Activated CD4-positive, CD25-positive, alpha-beta regulatory T cell treated with anti-CD3 and anti-CD28 coated beads, Interleukin-2, amount 50 U/mL, for 24 hours (primary cell): Measurements from ENCODE around the gene GTF2E1.
"Not testable (repeated sequence)": the region's sequence is repeated elsewhere in the genome, so short reads cannot be mapped to it uniquely, and the experiment has no call there.

ENCODE experiments used
- ATAC-seq, 2 donors: fragments of 150-1000 bp; cut with Tn5 transposase; one replicate each; pipeline ENCODE4 v1.10.0; 2021; ENCODE audit warnings: mild to moderate bottlenecking in 1 of 2, moderate library complexity in 1 of 2

GTF2E1 gene

DNA sequence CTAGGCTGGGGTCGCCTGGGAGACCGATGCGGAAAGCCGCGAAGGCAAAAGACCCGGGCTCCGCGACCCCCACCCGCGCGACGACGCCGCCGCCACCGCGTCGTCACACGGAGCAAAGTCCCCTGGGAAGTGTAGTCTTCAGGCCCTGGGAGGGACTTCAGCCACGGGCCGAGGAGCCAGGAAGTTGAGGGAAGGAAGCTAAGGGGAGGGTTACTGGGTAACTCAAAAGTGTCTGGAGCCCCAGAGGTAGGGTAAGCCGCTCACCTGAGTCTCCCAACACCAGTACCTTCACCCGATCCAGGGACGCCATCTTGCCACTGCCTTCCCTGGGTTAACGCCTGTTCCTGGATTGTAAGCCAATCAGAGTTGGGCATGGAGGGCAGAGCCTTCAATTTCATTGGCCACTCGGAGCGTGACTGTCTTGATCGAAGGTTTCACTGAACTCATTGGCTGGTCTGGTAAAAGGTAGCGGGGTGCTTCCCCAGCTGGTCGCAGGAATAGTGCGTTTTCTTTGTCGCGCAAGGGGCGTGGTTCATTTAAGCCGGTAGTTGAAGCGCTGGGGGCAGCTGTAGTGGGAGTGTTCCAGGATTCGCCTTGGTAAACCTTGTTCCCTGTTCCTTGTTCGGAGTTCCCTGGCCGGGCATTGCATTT is at the start of gene GTF2E1, which contains the start of gene RABL3:
GTF2E1 (plus strand) TSS at position 547 of the 651 bp plus-strand sequence. CDS start 7,809 bp downstream, outside the sequence.
RABL3 (minus strand) TSS at position 319 of the 651 bp plus-strand sequence; CDS start at position 310, 9 bp downstream.
- peak; percentile 99 for ATAC-seq

DNA sequence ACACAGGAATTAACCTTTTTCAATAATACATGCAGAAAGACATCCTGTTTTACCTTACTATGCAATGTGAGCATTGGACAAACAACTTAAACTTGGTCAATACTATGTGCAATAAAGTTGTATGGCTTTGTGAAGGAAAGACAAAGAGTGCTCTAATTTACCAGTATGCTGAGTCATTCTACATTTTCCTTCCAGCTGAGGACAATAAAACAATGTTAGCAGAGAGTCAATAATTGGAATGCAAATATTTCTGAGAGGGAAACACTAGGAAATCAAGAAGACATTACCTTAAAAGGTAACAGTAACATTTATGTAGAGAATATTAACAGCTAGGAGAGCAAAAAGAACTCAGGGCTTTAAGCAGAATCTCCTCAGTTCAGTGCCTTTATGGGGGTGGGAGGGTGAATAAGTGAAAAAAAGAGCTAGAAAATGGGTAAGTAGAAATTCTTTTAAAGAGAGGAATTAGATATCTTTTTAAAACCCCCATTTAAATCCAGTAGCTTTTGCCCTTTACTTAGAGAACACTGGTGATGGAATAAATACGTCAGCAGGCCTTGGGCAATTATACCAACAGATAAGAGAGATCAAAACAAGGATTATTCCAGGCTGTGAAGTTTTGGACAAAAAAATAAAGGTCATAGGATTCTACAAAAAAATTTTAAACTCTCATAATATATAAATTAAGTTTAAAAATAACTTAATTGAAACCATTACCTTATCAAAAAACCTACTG is 48.9 kb upstream of the GTF2E1 start:
- no peak for ATAC-seq

- ATAC-seq: no peak
Observed at GRCh38 chr3:120699333-120699732, 43.2 kb upstream of the GTF2E1 start.

GRCh38 chr3:120705884-120706582 is 36.5 kb upstream of the GTF2E1 start:
- no peak for ATAC-seq

DNA sequence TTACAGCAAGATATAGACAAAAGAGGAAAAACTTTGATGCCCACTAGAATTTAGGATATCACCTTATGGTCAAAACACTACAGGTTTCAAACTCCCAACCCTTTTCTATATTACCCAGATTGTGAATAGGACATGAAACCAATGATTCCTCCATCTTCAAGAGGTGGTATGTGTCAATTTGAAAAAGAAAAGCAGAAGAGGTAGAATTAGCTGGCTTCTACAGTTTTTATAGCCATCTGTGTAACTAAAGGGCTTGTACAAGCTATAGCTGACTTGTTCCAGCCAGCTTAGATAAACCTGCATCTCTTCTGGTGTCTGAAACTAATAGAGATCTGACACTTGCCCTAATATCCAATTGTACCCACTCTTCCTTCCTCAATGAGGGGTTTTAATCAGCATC is 35.6 kb upstream of the GTF2E1 start:
- no peak for ATAC-seq

- no peak for ATAC-seq
Observed at GRCh38 chr3:120708408-120708807, 34.1 kb upstream of the GTF2E1 start.

DNA sequence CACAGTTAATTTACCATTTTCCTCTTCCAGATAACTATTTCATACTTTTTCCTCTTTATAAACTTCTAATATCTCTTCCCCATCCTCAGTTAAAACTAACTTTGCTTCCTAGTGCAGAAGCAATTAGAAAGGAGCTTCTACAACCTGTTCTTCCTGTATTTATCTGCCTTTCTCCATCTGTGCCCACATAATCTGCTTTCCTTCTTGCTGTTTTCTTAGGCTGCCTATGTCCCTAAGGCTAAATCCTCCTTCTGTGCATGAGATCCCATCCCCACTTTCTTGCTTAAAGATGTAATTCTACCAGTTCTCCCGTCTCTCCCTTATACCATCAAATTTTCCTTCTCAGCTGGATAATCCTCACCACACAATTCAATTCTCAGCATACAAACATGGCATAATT is 32.2 kb upstream of the GTF2E1 start:
- ATAC-seq: no peak

- ATAC-seq: no peak
Observed at GRCh38 chr3:120713262-120713661, 29.3 kb upstream of the GTF2E1 start.

DNA sequence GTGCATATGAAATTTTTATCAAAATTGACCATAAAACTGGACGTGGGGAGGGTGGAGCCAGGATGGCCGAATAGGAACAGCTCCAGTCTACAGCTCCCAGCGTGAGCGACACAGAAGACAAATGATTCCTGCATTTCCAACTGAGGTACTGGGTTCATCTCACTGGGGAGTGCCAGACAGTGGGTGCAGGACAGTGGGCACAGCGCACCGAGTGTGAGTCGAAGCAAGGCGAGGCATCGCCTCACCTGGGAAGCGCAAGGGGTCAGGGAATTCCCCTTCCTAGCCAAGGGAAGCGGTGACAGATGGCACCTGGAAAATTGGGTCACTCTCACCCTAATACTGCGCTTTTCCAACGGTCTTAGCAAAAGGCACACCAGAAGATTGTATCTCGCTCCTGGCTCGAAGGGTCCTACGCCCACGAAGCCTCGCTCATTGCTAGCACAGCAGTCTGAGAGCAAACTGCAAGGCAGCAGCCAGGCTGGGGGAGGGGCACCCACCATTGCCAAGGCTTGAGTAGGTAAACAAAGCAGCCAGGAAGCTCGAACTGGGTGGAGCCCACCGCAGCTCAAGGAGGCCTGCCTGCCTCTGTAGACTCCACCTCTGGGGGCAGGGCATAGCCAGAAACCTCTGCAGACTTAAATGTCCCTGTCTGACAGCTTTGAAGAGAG is 23.2 kb upstream of the GTF2E1 start:
- ATAC-seq: not testable (repeated sequence)

DNA sequence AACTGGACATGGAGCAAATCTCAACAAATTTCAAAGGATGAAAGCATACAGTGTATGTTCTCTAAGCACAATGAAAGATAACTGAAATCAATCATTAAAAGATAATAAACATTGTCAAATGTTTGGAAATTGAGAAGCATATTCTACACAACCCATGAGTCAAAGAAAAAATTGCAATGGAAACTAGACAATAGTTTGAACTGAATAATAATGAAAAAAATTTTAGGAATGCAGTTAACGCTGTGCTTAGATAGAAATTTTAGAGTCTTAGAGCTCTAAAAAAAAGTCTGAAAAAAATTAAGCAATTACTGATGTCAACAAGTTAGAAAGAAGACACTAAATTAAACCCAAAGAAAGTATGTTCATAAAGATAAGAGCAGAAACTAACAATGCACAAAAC is 15.8 kb upstream of the GTF2E1 start:
- no peak for ATAC-seq

GRCh38 chr3:120730576-120731542 is 11.7 kb upstream of the GTF2E1 start:
- no peak for ATAC-seq

GRCh38 chr3:120738006-120738405 is 4.5 kb upstream of the GTF2E1 start:
- ATAC-seq: not testable (repeated sequence)

DNA sequence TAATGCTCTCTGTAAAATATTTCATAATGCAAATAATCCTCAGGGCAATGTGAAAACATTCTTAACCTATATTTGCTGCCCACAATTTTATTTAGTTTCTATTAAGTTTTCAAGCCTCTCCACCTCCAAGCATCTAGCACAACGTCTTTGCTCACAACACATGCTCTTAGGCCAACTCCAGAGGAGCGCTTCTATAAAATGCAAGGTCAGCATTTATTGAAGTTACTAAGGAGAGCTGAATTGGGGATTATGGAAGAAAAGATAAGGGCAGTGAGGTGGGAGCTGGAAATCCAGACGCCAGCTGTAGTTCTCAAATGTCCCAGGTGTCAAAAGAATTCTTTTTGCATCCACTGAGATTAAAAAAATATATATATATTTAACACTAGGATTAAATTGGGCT is 1.2 kb upstream of the GTF2E1 start:
- no peak for ATAC-seq

- ATAC-seq: peak; percentile 0 to 3
Observed at GRCh38 chr3:120741837-120742197, 727 bp upstream of the GTF2E1 start.

DNA sequence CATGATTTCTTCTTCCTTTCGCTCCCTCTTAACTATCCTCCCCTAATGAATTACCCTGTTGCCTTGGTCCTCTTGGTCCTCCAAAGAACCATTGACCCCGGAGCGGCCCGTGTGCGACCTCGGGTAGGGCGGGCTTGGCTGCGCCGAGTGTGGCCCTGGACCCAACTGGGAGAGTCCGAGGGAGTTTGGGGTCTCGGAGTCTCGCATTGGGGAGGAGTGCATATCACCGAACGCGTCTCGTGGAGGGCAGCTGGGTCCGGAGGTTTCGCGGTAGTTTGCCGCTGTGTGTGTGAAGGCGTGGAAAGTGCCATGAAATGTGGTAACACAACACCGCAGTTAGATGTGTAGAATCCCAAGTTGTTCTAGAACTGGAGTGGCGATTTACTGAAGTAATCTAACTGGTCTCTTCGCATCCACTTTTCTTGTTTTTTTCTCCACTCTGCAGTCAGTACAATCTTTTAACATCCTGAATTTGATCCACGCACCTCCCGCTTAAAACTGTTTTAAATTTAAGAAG is 363 bp downstream of the GTF2E1 start:
- ATAC-seq: peak; percentile 3 to 6

- ATAC-seq: no peak
Observed at GRCh38 chr3:120743556-120744195, 1.1 kb downstream of the GTF2E1 start.

DNA sequence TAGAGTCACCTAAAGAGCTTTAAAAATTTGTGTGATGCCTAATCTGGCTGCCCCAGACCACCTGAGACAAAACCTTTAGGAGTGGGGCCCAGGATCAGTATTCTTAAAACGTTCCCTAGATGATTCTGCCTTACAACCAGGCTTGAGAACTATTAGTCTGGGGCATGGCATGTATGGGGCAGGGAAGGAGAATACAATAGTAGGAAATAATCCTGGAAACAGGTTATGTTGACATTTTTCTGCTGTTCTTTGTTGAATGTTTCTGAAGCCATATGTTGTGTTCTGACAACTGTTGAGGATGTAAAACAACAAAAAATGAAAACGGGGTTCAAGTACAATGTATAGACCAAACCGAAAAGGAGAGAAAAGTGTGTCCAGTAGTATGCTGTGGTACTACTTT is 2.9 kb downstream of the GTF2E1 start:
- ATAC-seq: no peak

- no peak for ATAC-seq
Observed at GRCh38 chr3:120749843-120750242, 7.3 kb downstream of the GTF2E1 start.

GRCh38 chr3:120752230-120752629 is 9.7 kb downstream of the GTF2E1 start:
- no peak for ATAC-seq

- ATAC-seq: no peak
Observed at GRCh38 chr3:120752865-120753264, 10.3 kb downstream of the GTF2E1 start.

DNA sequence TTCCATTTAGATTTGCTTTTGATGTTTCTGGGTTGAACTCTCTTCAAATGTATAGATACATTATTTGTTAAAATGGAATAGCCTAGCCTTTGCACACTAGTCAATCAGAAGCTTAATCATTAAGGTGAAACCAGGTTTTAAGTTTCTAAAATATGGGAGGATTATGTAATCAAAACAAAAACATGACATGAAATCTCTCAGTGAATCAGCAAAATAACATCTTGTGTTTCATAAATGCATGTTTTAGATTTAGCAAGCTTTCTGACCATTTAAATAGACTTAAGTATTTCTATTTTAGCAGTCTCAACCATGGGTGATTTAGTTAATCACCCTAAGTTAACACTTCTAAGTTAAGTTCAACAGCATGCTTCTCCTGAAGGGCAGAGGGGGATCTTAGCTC is 11.3 kb downstream of the GTF2E1 start:
- no peak for ATAC-seq
